Fibroblast of lung (primary cell): ENCODE data around the gene VPS37C. TPM values are rescaled to one million over a fixed set of nuclear protein-coding genes. Genes with fewer than 3 reads are reported as not detected.
A peak's percentile ranks its signal among the peaks of the same experiment; 100 is the strongest.

Experiments
- DNase-seq, 2 donors: peaks; one replicate each; pipeline versions ENCODE4 v3.0.0 to v3.0.0-alpha.2; 2010; ENCODE audit warnings: low read depth in 2 of 2
- H2AFZ ChIP-seq: 2 replicates; pipeline ENCODE4 v1.5.1; 2012; ENCODE audit warnings: low read length, control low read depth, inconsistent platforms
- H3K27ac ChIP-seq: 2 replicates; pipeline ENCODE4 v1.5.1; 2011; ENCODE audit warnings: low read length, control low read depth; ENCODE audit not compliant: insufficient read depth
- H3K27me3 ChIP-seq: 2 replicates; pipeline ENCODE4 v1.5.1; 2011; ENCODE audit warnings: mild to moderate bottlenecking, low read length; ENCODE audit not compliant: control insufficient read depth, insufficient read depth
- H3K36me3 ChIP-seq: 2 replicates; pipeline ENCODE4 v1.5.1; 2011; ENCODE audit warnings: low read length; ENCODE audit not compliant: control insufficient read depth, insufficient read depth
- H3K4me1 ChIP-seq: 2 replicates; pipeline ENCODE4 v1.5.1; 2011; ENCODE audit warnings: low read length; ENCODE audit not compliant: control insufficient read depth, insufficient read depth; ENCODE audit errors: extremely low read depth
- H3K4me2 ChIP-seq: 2 replicates; pipeline ENCODE4 v1.5.1; 2011; ENCODE audit warnings: low read length, control low read depth; ENCODE audit not compliant: insufficient read depth; ENCODE audit errors: extremely low read depth
- H3K4me3 ChIP-seq, 4 experiments: fragments of 200-600 bp in 1 of 4; sonication (generic) in 1 of 4; replicated peaks in 1 of 4; 2 replicates each; pipeline ENCODE4 v1.5.1; 2011 to 2016; ENCODE audit warnings: low read length in 4 of 4, low read depth in 3 of 4, mild to moderate bottlenecking in 3 of 4, control low read depth in 2 of 4, inconsistent platforms in 1 of 4, mixed read lengths in 1 of 4; ENCODE audit not compliant: insufficient read depth in 1 of 4; ENCODE audit errors: control extremely low read depth in 1 of 4
- H3K79me2 ChIP-seq: 2 replicates; pipeline ENCODE4 v1.5.1; 2012; ENCODE audit warnings: mild to moderate bottlenecking, low read length, inconsistent platforms; ENCODE audit not compliant: control insufficient read depth, insufficient read depth
- H3K9ac ChIP-seq: 2 replicates; pipeline ENCODE4 v1.5.1; 2011; ENCODE audit warnings: mild to moderate bottlenecking, low read length, control low read depth; ENCODE audit not compliant: insufficient read depth
- H3K9me3 ChIP-seq: 2 replicates; pipeline ENCODE4 v1.5.1; 2012; ENCODE audit warnings: low read depth, low read length; ENCODE audit not compliant: control insufficient read depth, insufficient read depth
- H4K20me1 ChIP-seq: 2 replicates; pipeline ENCODE4 v1.5.1; 2011; ENCODE audit warnings: low read length; ENCODE audit not compliant: control insufficient read depth, insufficient read depth; ENCODE audit errors: extremely low read depth
- CTCF ChIP-seq, 2 donors: IDR thresholded peaks in 1 of 2; conservative IDR thresholded peaks in 1 of 2; 1 replicate in 1 of 2; 2 replicates in 1 of 2; pipeline ENCODE4 v1.5.1; 2011 to 2012; ENCODE audit warnings: low read length in 2 of 2, control low read depth in 1 of 2, inconsistent platforms in 1 of 2, low read depth in 1 of 2, mild to moderate bottlenecking in 1 of 2
- EZH2 ChIP-seq: IDR thresholded peaks from 2 replicates; pipeline ENCODE4 v1.5.1; 2012; ENCODE audit warnings: low read length, control low read depth, mild to moderate bottlenecking; ENCODE audit errors: missing control alignments
- polyA plus RNA-seq, 2 donors: library from polyadenylated mRNA; depleted of rRNA in 1 of 2; stranded (reverse) in 1 of 2; unstranded in 1 of 2; fragments of >200 nt; gene quantifications; 2 replicates each; pipeline ENCODE4 v1.2.1, GENCODE V29; 2011 to 2012; ENCODE audit warnings: missing spikeins in 1 of 2
- total RNA-seq: library from RNA; depleted of rRNA; stranded (reverse); fragments of >200 nt; gene quantifications from 2 replicates; pipeline ENCODE4 v1.2.1, GENCODE V29; 2014

The VPS37C gene
- total and polyA plus RNA-seq, 2 donors (not counting 1 experiment from before 2014, with no cell fraction given): 7.6 to 9.9 TPM

- H3K79me2 ChIP-seq: no peaks in the 10 kb centered on the region
- H4K20me1 ChIP-seq: no peaks in the 10 kb centered on the region
- no peak for DNase-seq
- no peaks in the 10 kb centered on the region for H3K4me1 ChIP-seq
- H2AFZ ChIP-seq: no peak overlapping the region
- no peaks in the 10 kb centered on the region for H3K9me3 ChIP-seq
- no peak for TF ChIP-seq CTCF (conservative IDR thresholded peaks at IDR 0.05 in 1 of 2, IDR thresholded peaks at IDR 0.05 in 1 of 2; ENCODE audit: low read depth in 1 of 2, low read length in 2 of 2)
- no peak for TF ChIP-seq EZH2
- H3K27ac ChIP-seq: no peak overlapping the region
- no peaks in the 10 kb centered on the region for H3K27me3 ChIP-seq
- H3K4me2 ChIP-seq: no peak overlapping the region
- no peaks in the 10 kb centered on the region for H3K36me3 ChIP-seq
- H3K4me3 ChIP-seq: no peak overlapping the region
- no peak overlapping the region for H3K9ac ChIP-seq
These were observed 68.9 kb downstream of the VPS37C start for GRCh38 chr11:61092280-61092766.

- no peak overlapping the region for H3K27ac ChIP-seq
- no peaks in the 10 kb centered on the region for H3K27me3 ChIP-seq
- TF ChIP-seq EZH2 (no peak), CTCF (conservative IDR thresholded peaks at IDR 0.05 in 1 of 2, IDR thresholded peaks at IDR 0.05 in 1 of 2; ENCODE audit: low read depth in 1 of 2, low read length in 2 of 2) (no peak)
- H3K9ac ChIP-seq: no peak overlapping the region
- no peaks in the 10 kb centered on the region for H3K4me1 ChIP-seq
- H3K79me2 ChIP-seq: no peaks in the 10 kb centered on the region
- H4K20me1 ChIP-seq: no peaks in the 10 kb centered on the region
- H3K36me3 ChIP-seq: no peaks in the 10 kb centered on the region
- H3K4me2 ChIP-seq: no peak overlapping the region
- H3K4me3 ChIP-seq: no peak overlapping the region
- H2AFZ ChIP-seq: no peak overlapping the region
- peak in 1 of 2 donors; percentile 22 for DNase-seq
- H3K9me3 ChIP-seq: no peaks in the 10 kb centered on the region
These were observed 69.6 kb downstream of the VPS37C start for GRCh38 chr11:61091373-61092279.

DNA sequence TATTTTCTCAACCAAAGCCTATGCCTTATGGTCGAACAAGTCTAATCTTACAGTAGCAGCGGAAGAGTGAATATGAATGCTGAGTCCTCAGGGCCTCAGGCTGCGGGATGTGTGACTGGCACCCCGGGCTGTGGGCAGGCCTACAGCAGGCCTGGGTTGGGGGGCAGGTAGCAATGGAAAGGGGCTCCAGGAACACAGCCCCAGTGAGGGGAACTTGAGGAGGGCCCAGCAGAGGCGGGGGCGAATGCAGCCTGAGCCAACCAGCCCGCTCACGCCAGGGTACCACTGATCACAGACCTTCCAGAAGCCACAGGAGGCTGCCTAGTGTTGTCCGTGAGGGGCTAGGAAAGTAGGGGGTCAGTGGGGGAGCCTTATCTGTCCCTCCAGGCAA is 70.2 kb downstream of the VPS37C start:
- no peaks in the 10 kb centered on the region for H3K79me2 ChIP-seq
- H3K9me3 ChIP-seq: no peaks in the 10 kb centered on the region
- no peak overlapping the region for H3K4me3 ChIP-seq
- no peaks in the 10 kb centered on the region for H4K20me1 ChIP-seq
- H3K4me2 ChIP-seq: no peak overlapping the region
- TF ChIP-seq EZH2 (no peak), CTCF (conservative IDR thresholded peaks at IDR 0.05 in 1 of 2, IDR thresholded peaks at IDR 0.05 in 1 of 2; ENCODE audit: low read depth in 1 of 2, low read length in 2 of 2) (no peak)
- H3K36me3 ChIP-seq: no peaks in the 10 kb centered on the region
- no peak overlapping the region for H3K9ac ChIP-seq
- H3K27ac ChIP-seq: no peak overlapping the region
- DNase-seq: no peak
- no peak overlapping the region for H2AFZ ChIP-seq
- H3K4me1 ChIP-seq: no peaks in the 10 kb centered on the region
- no peaks in the 10 kb centered on the region for H3K27me3 ChIP-seq
